ENCODE data around the gene BEND7.

DNA sequence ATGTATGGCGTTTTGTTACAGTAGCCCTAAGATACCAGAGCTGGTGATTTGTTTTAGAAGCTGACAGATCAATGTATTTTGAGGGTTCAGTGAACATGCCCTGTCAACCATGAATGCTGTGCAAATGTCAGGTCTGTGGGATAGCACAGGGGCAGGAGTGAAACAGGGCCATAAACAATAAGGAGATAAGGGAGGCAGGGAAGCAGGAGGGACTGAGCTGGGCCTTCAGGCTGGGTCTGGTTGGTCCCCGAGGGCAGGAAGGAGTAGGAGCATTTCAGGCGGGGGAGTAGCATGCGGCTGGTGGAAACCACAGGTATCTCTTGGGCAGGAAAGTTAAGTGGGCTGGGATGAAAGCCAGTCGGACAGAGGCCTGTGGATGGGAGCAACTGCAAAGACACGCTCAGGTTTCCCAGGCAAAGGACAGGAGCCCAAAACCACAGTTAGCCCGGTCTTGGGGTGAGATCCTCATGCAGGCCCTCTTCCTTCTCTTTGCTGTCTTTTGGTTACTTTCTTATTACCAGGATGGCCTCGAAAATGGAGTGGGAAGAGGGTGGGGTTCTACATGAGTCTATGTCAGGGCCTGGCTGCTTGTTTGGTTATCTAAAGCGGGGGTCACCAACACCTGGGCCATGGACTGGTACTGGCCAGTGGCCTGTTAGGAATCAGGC, 111.2 kb downstream of the BEND7 start:
- TF ChIP-seq TAF1 (IDR thresholded peaks at IDR 0.05; ENCODE audit: borderline replicate concordance, low read depth, low read length), result no peak
- TF ChIP-seq POLR2A (IDR thresholded peaks at IDR 0.05; ENCODE audit: low read depth, low read length), result no peak
- no peak for TF ChIP-seq POLR2AphosphoS5 (IDR thresholded peaks at IDR 0.05; ENCODE audit: low read depth, low read length)
